ENCODE results near the gene EML6. TPM values are rescaled to one million over a fixed set of nuclear protein-coding genes. Genes with fewer than 3 reads are reported as not detected.
A peak's percentile ranks its signal among the peaks of the same experiment; 100 is the strongest.

The EML6 gene
- total RNA-seq, 1 donor from 2014 or later: 1.1 TPM

- no peak for DNase-seq (ENCODE audit: extremely low spot score, unreplicated experiment)
- H3K9me3 Mint-ChIP-seq (ENCODE audit: unreplicated experiment): no peaks in the 10 kb centered on the region
- no peak overlapping the region for H3K4me3 Mint-ChIP-seq (ENCODE audit: unreplicated experiment)
- TF ChIP-seq, protein P1, sequence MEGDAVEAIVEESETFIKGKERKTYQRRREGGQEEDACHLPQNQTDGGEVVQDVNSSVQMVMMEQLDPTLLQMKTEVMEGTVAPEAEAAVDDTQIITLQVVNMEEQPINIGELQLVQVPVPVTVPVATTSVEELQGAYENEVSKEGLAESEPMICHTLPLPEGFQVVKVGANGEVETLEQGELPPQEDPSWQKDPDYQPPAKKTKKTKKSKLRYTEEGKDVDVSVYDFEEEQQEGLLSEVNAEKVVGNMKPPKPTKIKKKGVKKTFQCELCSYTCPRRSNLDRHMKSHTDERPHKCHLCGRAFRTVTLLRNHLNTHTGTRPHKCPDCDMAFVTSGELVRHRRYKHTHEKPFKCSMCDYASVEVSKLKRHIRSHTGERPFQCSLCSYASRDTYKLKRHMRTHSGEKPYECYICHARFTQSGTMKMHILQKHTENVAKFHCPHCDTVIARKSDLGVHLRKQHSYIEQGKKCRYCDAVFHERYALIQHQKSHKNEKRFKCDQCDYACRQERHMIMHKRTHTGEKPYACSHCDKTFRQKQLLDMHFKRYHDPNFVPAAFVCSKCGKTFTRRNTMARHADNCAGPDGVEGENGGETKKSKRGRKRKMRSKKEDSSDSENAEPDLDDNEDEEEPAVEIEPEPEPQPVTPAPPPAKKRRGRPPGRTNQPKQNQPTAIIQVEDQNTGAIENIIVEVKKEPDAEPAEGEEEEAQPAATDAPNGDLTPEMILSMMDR (IDR thresholded peaks at IDR 0.05): no peak
- peaks cover 48% of the 10 kb centered on the region for H3K36me3 Mint-ChIP-seq (ENCODE audit: unreplicated experiment)
- no peaks in the 10 kb centered on the region for H3K27me3 Mint-ChIP-seq (ENCODE audit: unreplicated experiment)
- H3K4me1 Mint-ChIP-seq (ENCODE audit: unreplicated experiment): peaks cover 27% of the 10 kb centered on the region
- H3K27ac Mint-ChIP-seq (ENCODE audit: unreplicated experiment): peak overlapping the region; percentile 47
Measured at GRCh38 chr2:54968561-54969218, 245.2 kb downstream of the EML6 start.

DNA sequence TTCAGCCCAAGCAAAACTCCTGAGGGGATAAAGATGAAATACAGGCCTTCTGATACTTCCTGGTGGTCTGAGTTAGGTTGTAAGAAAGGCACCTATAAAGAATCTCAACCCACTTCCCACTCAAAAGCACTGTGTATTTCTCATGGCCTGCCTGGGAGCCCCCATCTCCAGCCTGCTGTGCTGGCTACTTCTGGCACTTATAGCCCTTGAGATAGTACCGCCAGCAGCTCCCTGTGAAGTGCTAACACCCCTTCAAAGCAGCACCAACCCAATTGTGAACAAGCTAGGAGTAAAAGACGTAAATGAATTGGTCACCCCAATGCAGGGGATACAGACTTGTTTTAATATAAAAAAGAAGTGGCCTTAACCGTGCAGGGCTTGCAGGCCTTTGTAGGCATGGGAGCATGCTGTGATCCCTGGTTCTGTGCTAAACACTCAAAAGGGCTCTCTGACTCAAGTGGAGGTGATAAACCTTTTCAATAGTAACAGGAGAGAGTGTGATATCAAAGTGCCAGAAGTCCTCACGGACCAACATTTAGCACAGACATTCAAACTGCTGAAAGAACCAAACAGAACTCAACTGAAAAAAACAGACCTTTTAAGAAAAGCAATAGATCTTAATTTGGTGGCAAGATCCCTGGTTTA is 246.0 kb downstream of the EML6 start:
- Mint-ChIP-seq H3K27ac (ENCODE audit: unreplicated experiment) (no peak overlapping the region), H3K36me3 (ENCODE audit: unreplicated experiment) (peaks cover 48% of the 10 kb centered on the region), H3K27me3 (ENCODE audit: unreplicated experiment) (no peaks in the 10 kb centered on the region), H3K4me1 (ENCODE audit: unreplicated experiment) (peaks cover 27% of the 10 kb centered on the region), H3K9me3 (ENCODE audit: unreplicated experiment) (no peaks in the 10 kb centered on the region), H3K4me3 (ENCODE audit: unreplicated experiment) (no peak overlapping the region)
- TF ChIP-seq, protein P1 (IDR thresholded peaks at IDR 0.05): no peak
- no peak for DNase-seq (ENCODE audit: extremely low spot score, unreplicated experiment)

GRCh38 chr2:54969940-54970338 is 246.5 kb downstream of the EML6 start:
- TF ChIP-seq, protein P1 (IDR thresholded peaks at IDR 0.05): no peak
- Mint-ChIP-seq H3K9me3 (ENCODE audit: unreplicated experiment) (no peaks in the 10 kb centered on the region), H3K4me3 (ENCODE audit: unreplicated experiment) (no peak overlapping the region), H3K27ac (ENCODE audit: unreplicated experiment) (peak overlapping the region; percentile 5), H3K36me3 (ENCODE audit: unreplicated experiment) (peaks cover 52% of the 10 kb centered on the region), H3K4me1 (ENCODE audit: unreplicated experiment) (peaks cover 29% of the 10 kb centered on the region), H3K27me3 (ENCODE audit: unreplicated experiment) (no peaks in the 10 kb centered on the region)
- DNase-seq (ENCODE audit: extremely low spot score, unreplicated experiment): no peak

GRCh38 chr2:54975175-54975574 is 251.7 kb downstream of the EML6 start:
- Mint-ChIP-seq H3K9me3 (ENCODE audit: unreplicated experiment) (no peaks in the 10 kb centered on the region), H3K4me3 (ENCODE audit: unreplicated experiment) (no peak overlapping the region), H3K27me3 (ENCODE audit: unreplicated experiment) (no peaks in the 10 kb centered on the region), H3K27ac (ENCODE audit: unreplicated experiment) (peak overlapping the region; percentile 5), H3K4me1 (ENCODE audit: unreplicated experiment) (peaks cover 39% of the 10 kb centered on the region), H3K36me3 (ENCODE audit: unreplicated experiment) (peaks cover 36% of the 10 kb centered on the region)
- TF ChIP-seq, protein P1 (IDR thresholded peaks at IDR 0.05): no peak
- DNase-seq (ENCODE audit: extremely low spot score, unreplicated experiment): no peak
